GM12878 (cell line): ENCODE measurements around the gene BCL2L14. TPM values are rescaled to one million over a fixed set of nuclear protein-coding genes. Genes with fewer than 3 reads are reported as not detected.

ENCODE experiments used
- ATAC-seq: fragments of 200-7000 bp; cut with Tn5 transposase; 3 replicates; pipeline ENCODE4 v1.9.1; 2020; ENCODE audit warnings: mild to moderate bottlenecking, moderate library complexity
- BruUV-seq: library from RNA; stranded (reverse); fragments of 400-500 nt; replicated peaks from 2 replicates; lab custom pipeline; 2021; lab: Mats Ljungman, UMichigan
- CTCF ChIA-PET: fragments of 300-600 bp; sonication (Branson Sonifier 250); formaldehyde crosslinking; extraction: SDS; loops from one replicate; lab custom pipeline; 2021; ENCODE audit warnings: inconsistent platforms; lab: Yijun Ruan, JAX
- POLR2A ChIA-PET: fragments of 350-600 bp; formaldehyde crosslinking; extraction: SDS; loops from one replicate; lab custom pipeline; 2021; ENCODE audit warnings: inconsistent platforms; lab: Charles Lee
- RAD21 ChIA-PET: fragments of 300-600 bp; sonication (Branson Sonifier 250); formaldehyde crosslinking; loops from one replicate; lab custom pipeline; 2023; ENCODE audit warnings: antibody characterized with exemption; ENCODE audit not compliant: unreplicated experiment; lab: Charles Lee
- SMC1A ChIA-PET: fragments of 300-600 bp; sonication (Branson Sonifier 250); formaldehyde crosslinking; loops from one replicate; lab custom pipeline; 2023; ENCODE audit not compliant: unreplicated experiment, uncharacterized antibody; lab: Charles Lee
- DNase-seq: peaks from one replicate; pipeline ENCODE4 v3.0.0-alpha.2; 2011; ENCODE audit warnings: low read depth, low spot score
- FAIRE-seq: peaks from 3 replicates; lab custom pipeline; 2011; peaks lifted over from hg19 to GRCh38; lab: Jason Lieb, UNC
- H2AFZ ChIP-seq: 2 replicates; pipeline ENCODE4 v1.6.0; 2011; ENCODE audit warnings: low read depth, low read length, control low read depth; ENCODE audit not compliant: control insufficient read depth
- H3K27ac ChIP-seq: 2 replicates; pipeline ENCODE4 v1.5.1; 2011; ENCODE audit warnings: control low read depth; ENCODE audit not compliant: control insufficient read depth, insufficient read depth
- H3K27me3 ChIP-seq, 2 experiments: replicated peaks in 1 of 2; 2 replicates each; pipeline versions ENCODE4 v1.6.0 to v1.6.1; 2011; ENCODE audit warnings: low read length in 1 of 2; ENCODE audit not compliant: control insufficient read depth in 2 of 2, insufficient read depth in 2 of 2
- H3K36me3 ChIP-seq, 2 experiments: 2 replicates each; pipeline ENCODE4 v1.5.1; 2011; ENCODE audit warnings: low read length in 1 of 2; ENCODE audit not compliant: control insufficient read depth in 2 of 2, insufficient read depth in 2 of 2
- H3K4me1 ChIP-seq: 2 replicates; pipeline ENCODE4 v1.6.1; 2011; ENCODE audit warnings: mild to moderate bottlenecking, low read length, moderate library complexity, mixed read lengths; ENCODE audit not compliant: control insufficient read depth, insufficient read depth
- H3K4me2 ChIP-seq: 2 replicates; pipeline ENCODE4 v1.6.0; 2011; ENCODE audit warnings: control low read depth; ENCODE audit not compliant: control insufficient read depth, insufficient read depth
- H3K4me3 ChIP-seq: fragments of 200-600 bp; sonication (generic); 2 replicates; pipeline ENCODE4 v1.5.1; 2016
- H3K79me2 ChIP-seq: 2 replicates; pipeline ENCODE4 v1.6.0; 2011; ENCODE audit warnings: low read length; ENCODE audit not compliant: control insufficient read depth, insufficient read depth
- H3K9ac ChIP-seq: 2 replicates; pipeline ENCODE4 v1.8.0; 2011; ENCODE audit warnings: low read length, control low read depth, mixed read lengths; ENCODE audit not compliant: control insufficient read depth, insufficient read depth
- H3K9me3 ChIP-seq: replicated peaks from 3 replicates; pipeline ENCODE4 v1.5.1; 2011; ENCODE audit warnings: mild to moderate bottlenecking, low read length; ENCODE audit not compliant: control insufficient read depth, insufficient read depth
- H4K20me1 ChIP-seq: 2 replicates; pipeline ENCODE4 v1.6.0; 2011; ENCODE audit not compliant: control insufficient read depth, insufficient read depth
- CHD4 ChIP-seq: fragments of 200-600 bp; sonication (generic); IDR thresholded peaks from 2 replicates; pipeline ENCODE4 v1.6.1; 2016; ENCODE audit warnings: mild to moderate bottlenecking
- E4F1 ChIP-seq: fragments of 450-650 bp; IDR thresholded peaks from 2 replicates; pipeline ENCODE4 v1.6.1; 2018; ENCODE audit warnings: borderline replicate concordance, mild to moderate bottlenecking; ENCODE audit not compliant: partially characterized antibody
- GATAD2B ChIP-seq: fragments of 450-650 bp; conservative IDR thresholded peaks from 2 replicates; pipeline ENCODE4 v1.6.1; 2017; ENCODE audit warnings: low read depth, mild to moderate bottlenecking, moderate library complexity
- IKZF1 ChIP-seq: fragments of 450-650 bp; conservative IDR thresholded peaks from 2 replicates; pipeline ENCODE4 v1.6.1; 2017; ENCODE audit warnings: antibody characterized with exemption, mild to moderate bottlenecking
- IRF3 ChIP-seq: fragments of 450-650 bp; IDR thresholded peaks from 2 replicates; pipeline ENCODE4 v1.6.1; 2014; ENCODE audit warnings: mild to moderate bottlenecking
- MEF2B ChIP-seq: fragments of 450-650 bp; IDR thresholded peaks from 2 replicates; pipeline ENCODE4 v1.6.1; 2018; ENCODE audit warnings: mild to moderate bottlenecking, moderate library complexity; ENCODE audit not compliant: partially characterized antibody, poor library complexity, severe bottlenecking
- NR2C2 ChIP-seq: IDR thresholded peaks from 2 replicates; pipeline ENCODE4 v1.6.1; 2011; ENCODE audit warnings: borderline replicate concordance, low read depth; ENCODE audit not compliant: control insufficient read depth, insufficient read length
- PAX5 ChIP-seq: IDR thresholded peaks from 2 replicates; pipeline ENCODE4 v1.6.1; 2011; ENCODE audit warnings: low read depth, low read length, borderline replicate concordance
- RBBP5 ChIP-seq: fragments of 200-600 bp; sonication (generic); conservative IDR thresholded peaks from 2 replicates; pipeline ENCODE4 v1.6.1; 2016
- RCOR1 ChIP-seq: conservative IDR thresholded peaks from 2 replicates; pipeline ENCODE4 v1.6.1; 2012; ENCODE audit warnings: low read depth, low read length, improper control_type of control experiment
- RFX5 ChIP-seq: IDR thresholded peaks from 2 replicates; pipeline ENCODE4 v1.6.1; 2011; ENCODE audit warnings: low read depth, low read length, improper control_type of control experiment
- SPI1 ChIP-seq: IDR thresholded peaks from 2 replicates; pipeline ENCODE4 v1.6.1; 2011; ENCODE audit warnings: low read depth, mild to moderate bottlenecking, low read length, moderate library complexity, borderline replicate concordance; ENCODE audit not compliant: insufficient read depth
- WGBS: methylation state at CpG from one replicate; pipeline ENCODE4 v1.1.6; 2016; ENCODE audit warnings: low lambda C conversion rate; ENCODE audit not compliant: insufficient replicate concordance, insufficient coverage; ENCODE audit errors: missing lambda C conversion rate; 5-methylcytosine and 5-hydroxymethylcytosine counted together
- in situ Hi-C: fragments of 300-500 bp; cut with MboI; formaldehyde crosslinking; loops from 9 replicates; pipeline ENCODE4 v1.14.3; 2018; ENCODE audit warnings: mixed read lengths
- intact Hi-C: fragments of 100-400 bp; cut with micrococcal nuclease; formaldehyde crosslinking; loops from one replicate; pipeline ENCODE4 v1.14.2; 2022; ENCODE audit not compliant: unreplicated experiment
- polyA plus RNA-seq, 11 experiments: library from polyadenylated mRNA; depleted of rRNA in 4 of 11; unstranded in 6 of 11; stranded (reverse) in 5 of 11; fragments of >200 nt; fragmentation: Nextera tagmentation in 4 of 11; fragmentation: Illumina TruSeq in 1 of 11; extraction: Ambion mirVana in 4 of 11; extraction: Trizol in 1 of 11; gene quantifications; 1 replicate in 1 of 11; 2 replicates in 10 of 11; pipeline versions ENCODE4 v1.2.1 to v1.2.3, GENCODE V29; 2011 to 2016; ENCODE audit warnings: inconsistent platforms in 2 of 11, missing spikeins in 2 of 11, low read depth in 1 of 11
- total RNA-seq, 4 experiments: library from RNA; depleted of rRNA in 3 of 4; stranded (reverse); fragments of >200 nt in 3 of 4; fragmentation: Illumina TruSeq in 1 of 4; extraction: Trizol in 1 of 4; gene quantifications; 2 replicates each; pipeline versions ENCODE4 v1.2.1 to v1.2.3, GENCODE V29; 2013 to 2021
- TF ChIP-seq, protein P1 (sequence below): fragments of 150-350 bp; IDR thresholded peaks from 2 replicates; pipeline ENCODE4 v1.6.1; 2014; ENCODE audit warnings: mild to moderate bottlenecking, low read depth, low read length
- TF ChIP-seq, protein P2 (sequence below): IDR thresholded peaks from 2 replicates; pipeline ENCODE4 v1.6.1; 2011; ENCODE audit warnings: mild to moderate bottlenecking, low read depth, low read length, moderate library complexity; ENCODE audit not compliant: insufficient replicate concordance

Gene BCL2L14
- total and polyA plus RNA-seq, 10 of the 15 experiments (the other 5 are each of a cell fraction or from before 2014, with no cell fraction given) = 0.59 to 2.5 (median 0.90) TPM

- POLR2A ChIA-PET = interaction anchor here (0.6 to 1.0 kb wide), 3 partner anchors 148 to 464 kb away, joined by 3 to 4 read pairs (median 3); no protein-coding TSS in a partner anchor
- no peaks in the 10 kb centered on the region for H4K20me1 ChIP-seq
- H3K4me1 ChIP-seq = peaks cover 41% of the 10 kb centered on the region
- H3K4me3 ChIP-seq = no peak overlapping the region
- BruUV-seq = no TSS peak
- no peak for FAIRE-seq
- no peak overlapping the region for H2AFZ ChIP-seq
- intact Hi-C loops = no loop called here
- RAD21 ChIA-PET = interaction anchor here (0.6 to 2.0 kb wide), 8 partner anchors 9 to 450 kb away, joined by 3 to 11 read pairs (median 4); no protein-coding TSS in a partner anchor
- H3K79me2 ChIP-seq = peaks cover 11% of the 10 kb centered on the region
- H3K4me2 ChIP-seq = no peak overlapping the region
- H3K36me3 ChIP-seq = no peaks in the 10 kb centered on the region
- no peaks in the 10 kb centered on the region for H3K27me3 ChIP-seq
- H3K27ac ChIP-seq = no peak overlapping the region
- peaks cover 1% of the 10 kb centered on the region for H3K9me3 ChIP-seq
- no peak for DNase-seq
- TF ChIP-seq GATAD2B = no peak
- TF ChIP-seq IRF3 = no peak
- no peak for TF ChIP-seq SPI1
- TF ChIP-seq IKZF1 = no peak
- TF ChIP-seq MEF2B = no peak
- no peak for TF ChIP-seq CHD4
- TF ChIP-seq NR2C2 = no peak
- TF ChIP-seq PAX5 = no peak
- TF ChIP-seq, protein P1, sequence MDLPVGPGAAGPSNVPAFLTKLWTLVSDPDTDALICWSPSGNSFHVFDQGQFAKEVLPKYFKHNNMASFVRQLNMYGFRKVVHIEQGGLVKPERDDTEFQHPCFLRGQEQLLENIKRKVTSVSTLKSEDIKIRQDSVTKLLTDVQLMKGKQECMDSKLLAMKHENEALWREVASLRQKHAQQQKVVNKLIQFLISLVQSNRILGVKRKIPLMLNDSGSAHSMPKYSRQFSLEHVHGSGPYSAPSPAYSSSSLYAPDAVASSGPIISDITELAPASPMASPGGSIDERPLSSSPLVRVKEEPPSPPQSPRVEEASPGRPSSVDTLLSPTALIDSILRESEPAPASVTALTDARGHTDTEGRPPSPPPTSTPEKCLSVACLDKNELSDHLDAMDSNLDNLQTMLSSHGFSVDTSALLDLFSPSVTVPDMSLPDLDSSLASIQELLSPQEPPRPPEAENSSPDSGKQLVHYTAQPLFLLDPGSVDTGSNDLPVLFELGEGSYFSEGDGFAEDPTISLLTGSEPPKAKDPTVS = no peak
- TF ChIP-seq RCOR1 = no peak
- TF ChIP-seq RFX5 = no peak
- TF ChIP-seq RBBP5 = no peak
- no peak for TF ChIP-seq E4F1
- TF ChIP-seq, protein P2, sequence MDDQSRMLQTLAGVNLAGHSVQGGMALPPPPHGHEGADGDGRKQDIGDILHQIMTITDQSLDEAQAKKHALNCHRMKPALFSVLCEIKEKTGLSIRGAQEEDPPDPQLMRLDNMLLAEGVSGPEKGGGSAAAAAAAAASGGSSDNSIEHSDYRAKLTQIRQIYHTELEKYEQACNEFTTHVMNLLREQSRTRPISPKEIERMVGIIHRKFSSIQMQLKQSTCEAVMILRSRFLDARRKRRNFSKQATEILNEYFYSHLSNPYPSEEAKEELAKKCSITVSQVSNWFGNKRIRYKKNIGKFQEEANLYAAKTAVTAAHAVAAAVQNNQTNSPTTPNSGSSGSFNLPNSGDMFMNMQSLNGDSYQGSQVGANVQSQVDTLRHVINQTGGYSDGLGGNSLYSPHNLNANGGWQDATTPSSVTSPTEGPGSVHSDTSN = no peak
- TF ChIP-seq, all 136 proteins: peak for 0
- 50% methylated on average over 2 of the region's 2 CpGs for WGBS
- CTCF ChIA-PET = interaction anchor here (0.5 to 11.3 kb wide), 5 partner anchors 19 to 800 kb away, joined by 3 to 278 read pairs (median 3); no protein-coding TSS in a partner anchor
- in situ Hi-C loops = loop anchor here (5.0 to 10.0 kb wide), 3 partner anchors 377 to 465 kb away; no protein-coding TSS in a partner anchor
- SMC1A ChIA-PET = interaction anchor here (0.7 to 2.9 kb wide), 11 partner anchors 17 to 452 kb away, joined by 3 to 25 read pairs (median 4); no protein-coding TSS in a partner anchor
- H3K9ac ChIP-seq = no peak overlapping the region
- ATAC-seq = no peak
These were observed 41.1 kb upstream of the BCL2L14 start for GRCh38 chr12:12029653-12030052.
